ENCODE results near the gene PTK6. TPM values are rescaled to one million over a fixed set of nuclear protein-coding genes. Genes with fewer than 3 reads are reported as not detected.
"Not testable (repeated sequence)": the region's sequence is repeated elsewhere in the genome, so short reads cannot be mapped to it uniquely, and the experiment has no call there.

Gene PTK6
- total RNA-seq, 3 donors from 2014 or later = 0.13 to 0.21 (median 0.16) TPM

DNA sequence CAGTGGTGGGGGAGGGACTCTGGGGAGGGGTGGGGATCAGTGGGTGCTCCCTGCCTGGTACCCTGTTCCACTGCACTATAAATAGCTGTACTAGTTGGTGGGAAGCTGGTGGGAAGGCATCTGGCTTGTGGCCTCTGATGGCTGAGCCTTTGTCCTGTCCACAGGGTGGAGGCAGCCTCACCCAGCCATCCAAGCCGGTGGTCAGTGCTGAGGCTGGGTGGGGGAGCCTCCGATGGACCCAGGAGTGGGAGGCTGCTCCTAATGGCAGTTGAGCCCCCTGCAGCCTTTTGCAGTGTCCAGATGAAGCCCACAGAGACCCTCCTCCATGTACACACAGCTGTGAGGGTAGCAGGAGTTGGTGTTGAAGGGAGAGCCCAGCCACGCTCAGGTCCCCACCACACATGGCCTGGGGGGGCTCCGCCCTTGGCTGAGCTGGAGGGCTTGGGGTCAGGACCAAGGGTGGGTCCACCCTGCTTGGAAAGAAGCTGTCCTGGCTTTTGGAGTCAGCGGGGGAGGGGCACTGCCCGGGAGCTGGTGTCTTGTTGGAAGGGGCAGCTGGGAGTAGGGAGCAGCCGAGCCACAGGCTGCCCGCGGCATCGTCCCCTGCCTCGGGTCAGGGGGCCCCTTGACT lies 14.1 kb downstream of the PTK6 start:
- DNase-seq = no peak
- Mint-ChIP-seq H3K4me1 (ENCODE audit: low read depth) (peaks cover 15% of the 10 kb centered on the region), H3K27me3 (ENCODE audit: low read depth) (no peaks in the 10 kb centered on the region), H3K36me3 (ENCODE audit: insufficient read depth) (peaks cover 7% of the 10 kb centered on the region), H3K4me3 (peak overlapping the region; percentile 11), H3K9me3 (no peaks in the 10 kb centered on the region)
- ATAC-seq = no peak

DNA sequence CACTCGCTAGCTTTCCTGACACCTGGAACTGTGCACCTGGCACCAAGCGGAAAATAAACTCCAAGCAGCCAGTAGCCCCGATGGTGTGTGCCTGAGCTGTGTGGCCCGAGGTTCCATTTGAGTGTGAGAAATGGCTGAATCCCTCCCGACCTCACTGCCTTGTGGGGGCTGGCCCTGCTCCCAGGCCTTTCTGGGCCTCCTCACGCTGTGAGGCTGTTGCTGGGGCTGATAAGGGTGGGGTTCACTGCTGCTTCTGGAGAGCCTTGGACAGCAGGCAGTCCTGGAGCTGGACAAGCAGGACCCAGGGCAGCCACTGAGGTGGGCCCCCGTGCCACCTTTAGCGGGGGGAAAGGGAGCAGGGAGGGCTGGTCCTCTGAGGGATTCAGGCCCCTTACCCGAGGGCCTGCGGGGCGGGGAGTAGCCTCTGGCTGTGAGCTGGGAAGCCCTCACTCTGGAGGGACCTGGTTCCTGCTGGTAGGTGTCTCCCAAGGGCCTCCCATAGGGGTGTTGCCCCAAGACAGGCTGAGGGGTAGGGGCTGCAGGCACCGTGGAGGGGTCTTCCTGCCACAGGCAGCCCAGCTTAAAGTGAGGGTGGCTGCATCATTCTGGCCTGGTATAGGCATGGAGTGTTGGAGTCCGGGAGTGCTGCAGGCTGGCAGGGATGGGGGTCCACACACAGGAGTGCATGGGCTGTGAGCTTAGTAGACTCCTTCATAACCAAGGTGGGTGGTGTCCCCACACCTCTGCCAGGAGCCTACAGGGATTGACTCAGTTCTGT lies 14.9 kb downstream of the PTK6 start:
- Mint-ChIP-seq H3K9me3 (no peaks in the 10 kb centered on the region), H3K36me3 (ENCODE audit: insufficient read depth) (peaks cover 7% of the 10 kb centered on the region), H3K4me1 (ENCODE audit: low read depth) (peaks cover 15% of the 10 kb centered on the region), H3K4me3 (peak overlapping the region; percentile 54), H3K27me3 (ENCODE audit: low read depth) (no peaks in the 10 kb centered on the region)
- ATAC-seq = no peak
- DNase-seq = no peak

DNA sequence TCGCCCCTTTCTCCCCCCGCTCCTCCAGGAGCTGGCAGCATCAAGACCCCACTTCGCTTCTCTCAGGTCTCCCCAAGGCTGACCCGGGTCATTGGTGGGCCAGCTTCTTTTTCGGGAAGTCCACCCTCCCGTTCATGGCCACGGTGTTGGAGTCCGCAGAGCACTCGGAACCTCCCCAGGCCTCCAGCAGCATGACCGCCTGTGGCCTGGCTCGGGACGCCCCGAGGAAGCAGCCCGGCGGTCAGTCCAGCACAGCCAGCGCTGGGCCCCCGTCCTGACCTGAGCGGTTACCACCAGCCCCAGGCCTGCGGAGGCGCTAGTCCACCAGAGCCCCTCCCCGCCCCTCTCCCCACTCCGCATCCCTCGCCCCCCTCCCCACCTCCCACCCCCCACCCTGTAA lies 15.6 kb downstream of the PTK6 start:
- Mint-ChIP-seq H3K4me1 (ENCODE audit: low read depth) (peaks cover 15% of the 10 kb centered on the region), H3K4me3 (peak overlapping the region; percentile 82), H3K9me3 (no peaks in the 10 kb centered on the region), H3K27me3 (ENCODE audit: low read depth) (no peaks in the 10 kb centered on the region), H3K36me3 (ENCODE audit: insufficient read depth) (peaks cover 7% of the 10 kb centered on the region)
- no peak for ATAC-seq
- no peak for DNase-seq

DNA sequence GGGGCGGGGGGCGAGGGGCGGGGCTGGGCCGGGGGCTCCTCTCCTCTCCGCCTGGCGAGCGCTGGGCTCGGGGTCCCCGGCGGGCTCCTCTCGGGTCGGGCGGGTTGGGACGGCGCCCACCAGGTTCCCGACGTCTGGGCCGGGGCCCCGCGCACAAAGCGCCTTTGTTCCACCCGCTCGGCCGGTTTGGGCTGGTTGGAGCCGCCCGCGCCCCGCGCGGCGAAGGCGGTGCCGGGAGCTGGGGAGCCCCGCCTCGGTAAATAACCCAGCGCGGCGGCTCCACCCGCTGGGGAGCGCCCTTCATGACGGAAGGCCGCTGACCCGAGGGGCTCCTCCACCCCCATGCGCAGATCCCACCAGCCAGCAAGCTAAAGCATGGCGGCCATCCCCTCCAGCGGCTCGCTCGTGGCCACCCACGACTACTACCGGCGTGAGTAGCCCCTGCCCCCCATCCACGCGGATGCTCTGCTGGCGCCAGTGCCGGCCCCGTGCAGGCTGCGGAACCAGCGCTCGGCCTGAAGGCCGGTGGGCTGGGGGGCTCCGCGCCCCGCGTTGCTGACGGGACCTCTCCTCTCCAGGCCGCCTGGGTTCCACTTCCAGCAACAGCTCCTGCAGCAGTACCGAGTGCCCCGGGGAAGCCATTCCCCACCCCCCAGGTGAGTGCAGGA lies 16.1 kb downstream of the PTK6 start:
- Mint-ChIP-seq H3K4me3 (peak overlapping the region; percentile 82), H3K9me3 (no peaks in the 10 kb centered on the region), H3K4me1 (ENCODE audit: low read depth) (peaks cover 15% of the 10 kb centered on the region), H3K36me3 (ENCODE audit: insufficient read depth) (peaks cover 7% of the 10 kb centered on the region), H3K27me3 (ENCODE audit: low read depth) (no peaks in the 10 kb centered on the region)
- peak; percentile 55 for DNase-seq
- peak; percentile 69 to 73 for ATAC-seq

GRCh38 chr20:63520504-63520933 lies 16.7 kb downstream of the PTK6 start, which contains the start of gene PPDPF:
Gene PPDPF, plus strand, starts transcription at chr20:63520765. Its CDS starts 544 bp downstream, at chr20:63521309.
- Mint-ChIP-seq H3K4me1 (ENCODE audit: low read depth) (peaks cover 15% of the 10 kb centered on the region), H3K9me3 (no peaks in the 10 kb centered on the region), H3K36me3 (ENCODE audit: insufficient read depth) (peaks cover 7% of the 10 kb centered on the region), H3K27me3 (ENCODE audit: low read depth) (peaks cover 2% of the 10 kb centered on the region), H3K4me3 (peak within 1 kb of the TSS; percentile 82)
- ATAC-seq = peak; percentile 88 to 91
- peak; percentile 81 for DNase-seq

DNA sequence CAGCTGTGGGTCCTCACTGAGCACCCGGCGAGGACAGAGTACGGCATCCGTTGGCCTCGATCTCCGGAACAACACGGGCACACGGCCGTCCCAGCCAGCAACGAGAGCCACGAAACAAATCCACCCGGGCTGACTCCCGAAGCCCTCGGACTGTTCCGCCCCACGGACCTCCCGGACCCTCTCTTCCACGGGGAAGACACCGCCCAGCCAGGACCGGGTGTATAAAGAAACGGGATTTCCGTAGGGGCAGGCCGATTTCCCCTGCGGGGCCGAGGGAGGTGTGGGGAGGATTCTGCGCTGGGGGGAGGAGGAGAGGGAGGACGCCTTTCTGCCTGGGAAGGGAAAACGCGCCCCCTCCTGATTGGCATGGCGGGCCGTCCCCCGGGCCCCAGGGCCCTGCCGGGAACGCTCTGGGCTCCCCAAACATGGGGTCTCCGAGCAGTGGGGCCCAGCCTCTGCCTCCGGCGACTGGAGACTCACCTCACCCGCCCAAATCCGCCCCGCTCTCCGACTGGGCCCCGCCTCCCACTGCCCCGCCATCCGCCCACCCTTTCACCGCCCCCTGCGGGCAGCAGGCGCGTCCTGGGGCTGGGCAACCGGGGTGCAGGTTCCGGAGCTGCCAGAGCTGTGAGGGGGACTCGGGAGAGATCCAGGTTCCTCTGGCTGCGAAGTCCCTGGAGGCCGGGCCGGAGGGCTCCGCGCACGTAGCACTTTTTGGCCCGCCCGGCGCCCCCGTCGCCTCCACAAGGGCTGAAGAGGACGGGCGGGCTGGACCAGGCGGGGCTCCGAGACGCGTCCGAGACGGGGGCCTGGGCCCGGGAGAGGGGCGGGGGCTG lies 17.3 kb downstream of the PTK6 start:
- peak; percentile 44 to 45 for ATAC-seq
- Mint-ChIP-seq H3K4me1 (ENCODE audit: low read depth) (peaks cover 15% of the 10 kb centered on the region), H3K4me3 (peak overlapping the region; percentile 73), H3K9me3 (no peaks in the 10 kb centered on the region), H3K27me3 (ENCODE audit: low read depth) (peaks cover 3% of the 10 kb centered on the region), H3K36me3 (ENCODE audit: insufficient read depth) (peaks cover 7% of the 10 kb centered on the region)
- DNase-seq = peak; percentile 52

DNA sequence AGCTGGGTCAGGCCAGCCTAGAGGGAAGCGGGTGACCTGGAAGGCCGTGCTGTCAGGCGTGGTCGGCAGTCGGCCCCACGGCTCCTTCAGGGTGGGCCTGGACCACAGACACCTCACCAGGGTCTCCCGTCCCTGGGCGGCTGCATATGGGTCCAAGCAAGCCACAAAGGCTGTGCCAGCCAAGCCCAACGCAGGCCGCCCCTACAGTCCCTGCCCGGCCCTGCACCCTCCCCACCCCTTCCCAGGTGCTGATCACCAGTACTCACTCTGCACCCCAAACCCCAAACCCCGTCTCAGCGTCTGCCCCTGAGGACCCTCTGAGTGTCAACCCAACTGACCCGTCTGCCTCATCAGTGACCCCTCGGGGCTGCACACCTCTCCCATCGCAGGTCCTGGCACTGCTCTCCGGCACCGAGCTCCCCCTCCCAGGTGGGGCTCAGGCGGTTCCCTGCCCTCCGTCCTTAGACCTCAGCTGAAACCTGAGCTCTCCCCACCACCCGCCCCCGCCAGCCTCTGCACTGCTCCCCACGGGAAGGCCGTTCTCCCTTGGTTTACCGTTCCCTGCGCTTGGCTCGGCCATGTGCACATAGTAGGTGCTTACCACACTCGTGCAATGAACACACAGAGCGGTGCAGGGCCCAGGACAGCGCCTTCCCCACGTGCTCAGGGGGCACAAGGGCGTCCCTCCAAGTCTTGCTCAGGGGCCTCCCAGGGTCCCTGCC lies 18.1 kb downstream of the PTK6 start:
- peaks cover 5% of the 10 kb centered on the region for H3K27me3 Mint-ChIP-seq (ENCODE audit: low read depth)
- H3K9me3 Mint-ChIP-seq = peaks cover 5% of the 10 kb centered on the region
- peaks cover 13% of the 10 kb centered on the region for H3K4me1 Mint-ChIP-seq (ENCODE audit: low read depth)
- H3K4me3 Mint-ChIP-seq = peak overlapping the region; percentile 73
- DNase-seq (no peak), ATAC-seq (no peak)
- H3K36me3 Mint-ChIP-seq (ENCODE audit: insufficient read depth) = peaks cover 7% of the 10 kb centered on the region

DNA sequence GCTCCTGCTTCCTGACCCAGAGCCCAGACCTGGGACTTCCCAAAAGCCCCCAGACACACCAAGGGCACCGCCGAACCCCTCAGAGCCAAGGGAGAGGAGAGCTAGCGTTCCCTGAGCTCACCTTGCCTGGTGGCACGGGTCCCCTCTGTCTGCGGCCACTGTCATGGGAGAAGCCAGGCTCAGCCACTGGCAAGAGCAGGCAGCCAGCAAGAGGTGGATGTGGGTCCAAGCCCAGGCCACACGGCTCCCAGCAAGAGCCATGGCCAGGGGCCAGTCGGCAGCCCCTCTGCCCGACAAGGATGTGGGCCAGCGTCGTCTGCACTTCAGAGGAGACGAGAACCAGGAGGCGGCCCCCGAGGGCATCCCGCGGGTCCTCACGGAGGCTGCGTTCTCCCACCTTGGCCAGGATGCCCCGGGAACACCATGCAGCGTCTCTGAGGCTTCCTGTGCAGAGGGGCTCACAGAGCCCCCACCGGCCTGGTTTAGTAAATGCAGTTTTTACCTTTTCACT lies 18.8 kb downstream of the PTK6 start:
- no peak for ATAC-seq
- peaks cover 11% of the 10 kb centered on the region for H3K4me1 Mint-ChIP-seq (ENCODE audit: low read depth)
- H3K9me3 Mint-ChIP-seq = peaks cover 6% of the 10 kb centered on the region
- no peak for DNase-seq
- H3K36me3 Mint-ChIP-seq (ENCODE audit: insufficient read depth) = peaks cover 2% of the 10 kb centered on the region
- peaks cover 6% of the 10 kb centered on the region for H3K27me3 Mint-ChIP-seq (ENCODE audit: low read depth)
- H3K4me3 Mint-ChIP-seq = peak overlapping the region; percentile 48

DNA sequence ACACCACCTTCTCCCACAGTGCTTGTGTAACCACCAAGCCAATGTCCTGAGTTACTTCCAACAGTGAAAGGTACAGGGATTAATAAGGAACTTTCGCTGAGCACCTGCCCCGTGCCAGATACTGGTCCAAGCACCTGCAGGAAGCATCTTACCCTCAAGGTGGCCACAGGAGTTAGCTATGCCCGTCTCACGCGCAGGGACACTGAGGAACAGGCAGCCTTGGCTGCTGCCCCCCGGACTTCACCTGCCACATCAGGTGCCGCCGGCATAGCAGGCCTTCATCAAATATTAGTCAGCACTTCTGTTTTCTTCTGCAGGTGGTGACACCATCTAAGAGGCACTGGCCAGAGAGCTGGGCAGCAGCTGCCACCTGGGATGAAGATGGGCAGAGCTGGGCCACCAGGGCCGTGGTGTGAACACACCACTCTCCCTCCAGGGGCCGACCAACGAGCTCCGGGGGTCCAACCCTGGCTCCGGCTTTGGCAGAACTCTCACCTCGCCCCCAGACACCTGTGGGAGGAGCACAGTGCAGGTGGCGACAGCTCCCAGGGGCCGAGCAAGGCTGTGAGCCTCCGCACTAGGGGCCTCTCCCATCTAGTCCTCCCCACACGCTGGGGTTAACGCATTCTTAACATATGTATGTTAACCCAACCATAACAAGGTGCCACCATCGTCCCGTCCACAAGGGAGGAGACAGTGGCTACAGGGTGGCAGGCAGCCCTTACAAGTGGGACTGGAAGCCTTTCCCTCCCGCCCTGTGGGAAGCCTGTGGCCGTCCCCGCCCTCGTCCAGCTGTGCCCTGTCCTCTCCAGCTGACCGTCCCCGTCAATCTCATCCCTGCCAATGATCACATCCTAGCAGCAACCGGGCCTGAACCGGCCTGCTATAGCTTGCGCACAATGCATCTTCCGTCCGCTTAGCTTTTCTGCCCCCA lies 19.5 kb downstream of the PTK6 start:
- H3K9me3 Mint-ChIP-seq = peaks cover 6% of the 10 kb centered on the region
- no peak for ATAC-seq
- H3K36me3 Mint-ChIP-seq (ENCODE audit: insufficient read depth) = peaks cover 2% of the 10 kb centered on the region
- H3K4me3 Mint-ChIP-seq = no peak overlapping the region
- H3K27me3 Mint-ChIP-seq (ENCODE audit: low read depth) = peaks cover 14% of the 10 kb centered on the region
- peaks cover 10% of the 10 kb centered on the region for H3K4me1 Mint-ChIP-seq (ENCODE audit: low read depth)
- DNase-seq = no peak

- H3K4me1 Mint-ChIP-seq (ENCODE audit: low read depth); DNase-seq; H3K9me3 Mint-ChIP-seq; H3K36me3 Mint-ChIP-seq (ENCODE audit: insufficient read depth); H3K4me3 Mint-ChIP-seq: not testable (repeated sequence)
- peak in 1 of 2 donors; percentile 25 for ATAC-seq
- peaks cover 36% of the 10 kb centered on the region for H3K27me3 Mint-ChIP-seq (ENCODE audit: low read depth)
These were observed 22.7 kb downstream of the PTK6 start for GRCh38 chr20:63514520-63514919.

DNA sequence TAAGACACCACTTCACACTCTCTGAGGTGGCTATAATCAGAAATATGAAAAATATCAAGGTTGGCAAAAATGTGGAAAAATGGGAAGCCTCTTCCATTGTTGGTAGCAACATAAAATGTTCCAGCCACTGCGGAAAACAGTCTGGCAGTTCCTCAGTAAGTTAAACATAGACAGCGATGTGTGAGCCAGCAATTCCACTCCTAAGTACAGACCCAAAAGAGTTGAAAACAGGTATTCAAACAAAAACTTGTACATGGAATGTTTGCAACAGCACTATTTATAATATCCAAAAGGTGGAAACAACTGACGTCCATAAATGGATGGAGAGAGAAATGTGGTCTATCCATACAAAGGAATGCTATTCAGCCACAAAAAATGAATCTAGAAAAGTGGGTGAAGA lies 24.0 kb downstream of the PTK6 start:
- Mint-ChIP-seq H3K9me3 (peaks cover 6% of the 10 kb centered on the region), H3K27me3 (ENCODE audit: low read depth) (peaks cover 44% of the 10 kb centered on the region), H3K4me1 (ENCODE audit: low read depth) (no peaks in the 10 kb centered on the region), H3K36me3 (ENCODE audit: insufficient read depth) (no peaks in the 10 kb centered on the region), H3K4me3 (no peak overlapping the region)
- no peak for ATAC-seq
- no peak for DNase-seq

DNA sequence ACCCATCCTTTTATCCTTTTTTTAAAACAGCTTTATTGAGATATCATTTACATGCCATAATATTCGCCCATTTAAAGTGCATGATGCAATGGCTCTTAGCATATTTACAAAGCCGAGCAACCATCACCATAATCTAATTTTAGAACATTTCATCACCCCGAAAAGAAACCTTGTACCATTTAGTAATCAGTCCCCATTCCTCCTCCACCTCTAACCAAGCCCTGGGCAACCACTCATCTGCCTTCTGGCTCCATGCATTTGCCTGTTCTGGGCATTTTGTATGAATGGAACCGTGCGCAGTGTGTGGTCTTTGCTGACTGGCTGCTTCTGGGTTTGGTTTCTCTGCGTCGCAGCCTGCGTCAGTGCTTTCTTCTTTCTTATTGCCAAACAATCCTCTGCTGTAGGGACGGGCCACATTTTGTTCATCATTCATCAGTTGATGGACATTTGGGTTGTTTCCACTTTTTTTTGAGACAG lies 28.1 kb downstream of the PTK6 start:
- H3K9me3 Mint-ChIP-seq = peaks cover 8% of the 10 kb centered on the region

More for the DNA sequence above, 28.1 kb downstream of the PTK6 start:
- DNase-seq = no peak
- ATAC-seq = no peak
- Mint-ChIP-seq H3K4me1 (ENCODE audit: low read depth) (peaks cover 3% of the 10 kb centered on the region), H3K27me3 (ENCODE audit: low read depth) (peaks cover 49% of the 10 kb centered on the region), H3K4me3 (no peak overlapping the region), H3K36me3 (ENCODE audit: insufficient read depth) (peaks cover under 1% of the 10 kb centered on the region)

Data from activated T-cell treated with anti-CD3 and anti-CD28 coated beads, Interleukin-2, amount 50 U/mL, for 4 hours (primary cell).